VCaP (cell line): ENCODE results near the gene BFSP1.

ENCODE experiments used
- H3K27ac ChIP-seq: fragments of 450-650 bp; 2 replicates; pipeline ENCODE4 v1.5.1; 2017
- CTCF ChIP-seq: fragments of 450-650 bp; conservative IDR thresholded peaks from 2 replicates; pipeline ENCODE4 v1.5.1; 2017; ENCODE audit warnings: mild to moderate bottlenecking, moderate library complexity

Gene BFSP1

GRCh38 chr20:17519606-17520285 is 11.4 kb downstream of the BFSP1 start:
- TF ChIP-seq CTCF, result no peak
- H3K27ac ChIP-seq, result no peak overlapping the region

- TF ChIP-seq CTCF, result no peak
Measured at GRCh38 chr20:17518339-17519052, 12.7 kb downstream of the BFSP1 start.

GRCh38 chr20:17515053-17515452 is 16.1 kb downstream of the BFSP1 start:
- TF ChIP-seq CTCF, result no peak
- no peak overlapping the region for H3K27ac ChIP-seq

More at GRCh38 chr20:17518339-17519052, 12.7 kb downstream of the BFSP1 start:
- no peak overlapping the region for H3K27ac ChIP-seq

- no peak for TF ChIP-seq CTCF
- H3K27ac ChIP-seq, result no peak overlapping the region
Measured at GRCh38 chr20:17513939-17514338, 17.2 kb downstream of the BFSP1 start.

DNA sequence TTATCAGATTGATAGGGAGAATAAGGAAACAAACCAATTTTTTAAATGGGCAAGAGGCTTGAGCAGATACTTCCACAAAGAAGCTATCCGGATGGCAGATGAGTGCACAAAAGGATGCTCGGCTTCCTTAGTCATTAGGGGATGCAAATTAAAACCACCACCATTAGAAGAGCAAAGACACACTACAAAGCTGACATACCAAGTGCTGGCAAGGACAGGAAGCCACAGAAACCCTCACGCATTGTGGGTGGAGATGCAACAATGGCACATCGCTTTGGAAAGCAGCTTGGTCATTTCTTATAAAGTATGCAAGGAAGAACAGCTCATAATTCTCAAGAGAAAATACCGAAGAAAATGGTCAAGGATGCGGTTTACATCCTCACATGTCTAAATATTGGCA is 19.8 kb downstream of the BFSP1 start:
- H3K27ac ChIP-seq, result no peak overlapping the region
- TF ChIP-seq CTCF, result no peak

DNA sequence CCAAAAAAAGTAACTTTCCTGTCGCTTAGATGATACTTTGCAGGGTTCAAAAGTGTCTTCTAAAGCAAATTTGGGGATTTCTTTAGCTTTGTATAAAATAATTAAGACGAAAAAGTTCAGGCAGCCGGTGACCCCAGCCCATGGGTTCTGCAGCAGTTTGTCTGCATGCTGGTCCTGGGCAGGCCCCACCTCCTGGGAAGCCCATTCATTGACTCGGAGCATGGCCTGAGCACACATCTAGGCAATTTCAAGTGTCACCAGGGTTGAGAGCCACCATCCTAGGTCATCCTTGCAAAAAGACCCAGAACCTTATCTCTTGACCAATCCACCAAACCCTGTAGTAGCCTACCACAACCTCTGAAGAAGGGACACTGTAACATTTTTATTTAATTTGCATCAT is 20.6 kb downstream of the BFSP1 start:
- no peak overlapping the region for H3K27ac ChIP-seq
- TF ChIP-seq CTCF, result no peak

DNA sequence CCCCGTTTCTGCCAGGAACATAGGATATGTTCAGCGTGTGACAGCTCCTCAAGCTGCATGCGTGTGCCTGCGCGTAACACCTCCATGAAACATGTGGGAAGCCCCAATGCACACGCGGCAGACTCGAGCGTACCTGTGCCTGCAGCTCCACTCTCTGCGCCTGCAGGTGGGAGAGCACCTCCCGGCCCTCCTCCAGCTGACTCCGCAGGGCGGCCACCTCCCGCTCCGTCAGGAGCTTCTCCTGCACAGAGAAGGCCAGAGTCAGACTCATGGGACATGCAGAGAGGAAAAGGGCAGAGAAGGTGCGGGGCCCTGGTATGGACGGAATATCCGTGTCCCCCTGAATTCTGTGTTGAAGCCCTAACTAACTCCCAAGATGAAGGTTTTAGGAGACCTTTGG is 22.4 kb downstream of the BFSP1 start:
- H3K27ac ChIP-seq, result no peak overlapping the region
- TF ChIP-seq CTCF, result no peak
